GM18861 (cell line): Measurements from ENCODE around the gene AGBL1.

ENCODE experiments used
- ATAC-seq: cut with Tn5 transposase; IDR thresholded peaks from one replicate; pipeline ENCODE4 v1.9.1; 2021; ENCODE audit not compliant: unreplicated experiment

Gene AGBL1

DNA sequence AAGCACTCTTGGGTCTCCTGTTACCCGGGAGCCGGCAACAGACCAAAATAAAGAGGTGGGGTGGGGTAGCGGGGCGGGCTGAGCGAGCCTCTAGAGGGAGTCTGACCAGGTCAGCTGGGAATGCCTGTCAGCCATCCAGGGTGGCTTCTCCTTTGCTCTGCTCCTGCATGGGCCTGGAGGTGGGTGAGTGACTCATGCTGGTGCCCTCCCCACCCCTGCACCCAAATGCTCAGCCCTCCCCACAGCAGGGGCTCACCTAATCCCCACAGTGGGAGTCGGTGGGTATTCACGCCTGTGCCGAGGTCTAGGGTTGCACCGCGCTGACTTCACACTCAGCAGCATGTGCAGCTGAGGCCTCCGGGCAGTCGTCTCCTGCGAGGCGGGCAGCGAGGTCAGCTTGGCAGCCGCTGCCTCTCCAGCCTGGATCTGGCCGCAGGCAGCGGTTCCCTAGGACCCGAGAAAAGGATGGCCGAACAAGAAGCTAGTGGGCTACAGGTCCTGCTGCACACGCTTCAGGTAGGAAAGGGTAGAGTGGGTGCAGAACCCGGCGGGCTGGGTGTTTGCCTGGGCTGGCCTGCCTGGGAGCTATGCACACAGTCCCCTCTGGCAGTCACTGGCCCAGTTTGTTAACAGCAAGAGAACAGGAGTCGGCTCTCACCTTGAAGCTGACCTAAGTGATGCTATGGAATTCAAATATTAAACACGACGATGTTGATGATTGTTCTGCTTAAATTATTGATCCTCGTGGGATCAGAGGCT is at the start of gene AGBL1:
Gene AGBL1, plus strand, starts transcription at position 364 of the 759 bp plus-strand sequence.
- no peak for ATAC-seq

GRCh38 chr15:86034904-86035303 is 44.8 kb upstream of the AGBL1 start:
- ATAC-seq, result no peak

DNA sequence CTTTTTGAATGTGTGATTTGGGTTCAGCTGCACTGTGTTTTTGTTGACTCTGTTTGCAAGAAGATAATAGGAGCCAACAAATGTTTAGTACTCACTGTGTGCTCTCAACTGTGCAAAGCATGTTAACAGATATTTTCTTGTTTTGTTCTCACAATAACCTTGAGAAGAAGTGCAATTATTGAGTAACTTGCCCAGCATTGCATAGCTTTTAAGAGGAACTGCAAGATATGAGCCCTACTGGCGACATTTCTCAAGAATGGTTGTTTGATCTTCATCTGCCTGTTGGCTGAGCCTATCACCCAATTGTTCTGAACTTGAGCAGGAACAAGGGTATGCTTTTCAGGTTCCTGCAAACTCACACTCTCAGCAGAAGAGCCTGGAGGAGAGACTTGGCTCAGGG is 43.4 kb upstream of the AGBL1 start:
- no peak for ATAC-seq

GRCh38 chr15:86038491-86038890 is 41.2 kb upstream of the AGBL1 start:
- ATAC-seq, result no peak

DNA sequence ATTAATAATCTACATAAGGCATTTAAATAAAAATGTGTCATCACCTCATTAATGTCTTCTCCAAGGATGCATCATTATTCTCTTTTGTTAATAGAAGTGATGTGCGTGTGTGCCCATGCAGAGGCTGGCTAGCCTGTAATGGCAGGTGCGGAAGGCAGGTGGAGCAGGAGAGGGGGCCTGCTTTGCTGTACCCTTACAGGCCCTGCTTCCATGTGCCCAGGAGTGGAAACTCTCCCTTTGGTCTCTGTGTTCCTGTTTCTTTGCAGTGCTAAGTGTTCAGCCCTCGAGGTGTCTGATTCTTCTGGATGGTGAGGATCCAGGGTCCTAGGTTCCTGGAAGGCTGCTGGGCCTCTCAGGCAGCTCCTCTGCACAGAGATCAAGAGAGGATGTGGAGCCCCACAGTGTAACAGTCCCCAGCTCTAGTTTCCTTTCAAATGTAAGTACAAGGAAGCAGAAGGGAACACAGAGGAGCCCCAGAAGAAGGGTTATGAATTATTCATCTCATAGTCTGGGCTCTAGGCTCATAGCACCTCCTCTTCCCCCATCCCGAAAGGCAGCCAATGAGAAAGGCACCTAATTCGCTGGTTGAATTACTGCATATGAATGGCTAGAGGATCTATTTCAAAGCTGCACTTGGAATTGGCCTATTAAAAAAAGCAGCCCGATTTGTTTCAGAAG is 39.2 kb upstream of the AGBL1 start:
- no peak for ATAC-seq

GRCh38 chr15:86041399-86041798 is 38.3 kb upstream of the AGBL1 start:
- ATAC-seq, result no peak

- no peak for ATAC-seq
Observed at GRCh38 chr15:86042226-86042625, 37.4 kb upstream of the AGBL1 start.

DNA sequence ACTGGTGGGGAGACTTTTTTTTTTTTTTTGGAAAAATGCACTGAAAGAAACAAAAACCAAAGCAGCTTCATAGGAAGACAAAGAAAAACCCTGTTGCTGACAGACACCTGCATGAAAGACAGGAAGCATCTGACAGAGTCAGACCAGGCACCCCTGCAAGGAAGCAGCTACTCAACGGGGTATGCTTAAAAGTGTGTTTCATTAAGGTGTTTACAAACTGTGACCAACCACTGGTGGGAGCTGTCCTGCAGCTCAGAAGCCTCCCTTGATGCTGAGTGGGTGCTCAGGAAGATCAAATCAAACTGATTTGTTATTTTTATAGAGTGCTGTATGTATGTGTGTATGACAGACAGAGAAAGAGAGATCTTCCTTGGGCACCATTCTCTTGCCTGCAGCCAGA is 34.7 kb upstream of the AGBL1 start:
- no peak for ATAC-seq

DNA sequence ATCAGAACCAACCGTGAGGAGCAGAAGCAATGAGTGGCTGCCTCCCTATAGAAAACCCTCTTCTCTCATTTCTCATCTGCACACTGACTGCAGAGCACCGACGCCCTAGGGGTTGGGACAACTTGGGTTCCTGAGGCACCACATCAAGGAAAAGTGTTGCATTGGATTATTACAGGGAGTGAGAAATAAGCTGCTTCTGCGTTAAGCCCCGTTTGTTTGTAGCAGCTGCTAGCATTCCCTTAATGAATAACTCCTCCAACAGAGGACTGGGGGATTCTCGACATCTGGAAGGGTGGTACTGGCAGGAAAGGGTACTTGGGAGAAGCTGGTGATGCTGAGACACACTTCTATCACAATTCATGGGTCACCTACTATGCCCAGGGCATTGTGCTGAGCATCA is 25.3 kb upstream of the AGBL1 start:
- no peak for ATAC-seq

DNA sequence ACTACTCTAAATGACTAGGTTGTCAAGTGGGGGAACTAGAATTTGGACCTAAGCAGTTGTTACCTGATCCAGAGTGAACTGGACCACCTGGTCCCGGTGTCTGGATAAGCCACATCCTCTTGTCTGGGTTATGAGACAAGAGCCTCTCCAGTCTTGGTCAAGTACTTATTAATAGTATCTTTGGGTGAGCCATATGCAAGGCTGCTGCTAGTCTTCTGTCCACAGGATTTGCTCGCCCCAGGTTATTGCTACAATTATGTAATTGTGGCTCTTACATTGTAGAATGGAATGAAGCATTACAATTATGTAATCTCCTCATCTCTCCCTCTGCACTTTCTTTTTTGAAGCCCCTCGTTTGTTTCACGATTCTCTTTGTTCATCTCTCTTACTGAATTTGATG is 24.0 kb upstream of the AGBL1 start:
- no peak for ATAC-seq

DNA sequence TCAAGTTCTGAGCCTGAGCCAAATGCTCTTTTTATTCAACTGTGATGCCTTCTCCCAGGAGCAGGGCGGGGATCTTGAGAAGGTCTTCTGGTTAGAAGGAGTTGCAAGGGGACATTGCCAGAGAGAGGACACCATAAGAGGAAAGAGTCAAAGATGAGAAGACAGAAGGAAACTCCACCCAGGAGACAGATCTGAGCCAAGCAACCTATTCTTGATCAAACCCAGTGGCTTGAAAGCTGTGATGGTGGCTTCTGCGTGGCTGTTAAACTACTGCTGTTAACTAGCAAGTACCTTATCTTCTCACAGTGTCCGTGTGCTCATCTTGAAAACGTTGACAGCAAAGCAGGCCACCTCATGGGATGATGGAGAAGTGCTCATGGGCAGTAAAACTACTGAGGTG is 19.8 kb upstream of the AGBL1 start:
- ATAC-seq, result no peak

DNA sequence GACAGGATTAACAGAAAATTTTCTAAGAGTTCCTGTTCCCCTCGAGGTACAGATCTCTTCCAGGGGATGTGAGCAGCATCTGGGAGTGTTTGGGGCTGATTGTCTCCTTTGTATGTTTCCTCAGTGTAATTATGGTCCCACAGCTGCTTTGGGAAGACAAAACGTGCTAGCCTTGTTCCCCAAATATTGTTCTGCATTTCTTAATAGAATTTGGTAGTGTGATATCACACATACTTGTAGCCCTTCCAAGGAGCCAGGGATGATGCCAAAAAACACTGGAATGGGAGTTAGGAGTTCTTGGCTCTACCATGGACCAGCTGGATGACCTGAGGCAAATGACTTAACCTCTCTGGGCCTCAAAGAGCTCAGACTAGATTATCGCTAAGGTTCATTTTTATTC is 19.0 kb upstream of the AGBL1 start:
- no peak for ATAC-seq

GRCh38 chr15:86061581-86061980 is 18.1 kb upstream of the AGBL1 start:
- no peak for ATAC-seq

- no peak for ATAC-seq
Observed at GRCh38 chr15:86062646-86063243, 16.9 kb upstream of the AGBL1 start.

DNA sequence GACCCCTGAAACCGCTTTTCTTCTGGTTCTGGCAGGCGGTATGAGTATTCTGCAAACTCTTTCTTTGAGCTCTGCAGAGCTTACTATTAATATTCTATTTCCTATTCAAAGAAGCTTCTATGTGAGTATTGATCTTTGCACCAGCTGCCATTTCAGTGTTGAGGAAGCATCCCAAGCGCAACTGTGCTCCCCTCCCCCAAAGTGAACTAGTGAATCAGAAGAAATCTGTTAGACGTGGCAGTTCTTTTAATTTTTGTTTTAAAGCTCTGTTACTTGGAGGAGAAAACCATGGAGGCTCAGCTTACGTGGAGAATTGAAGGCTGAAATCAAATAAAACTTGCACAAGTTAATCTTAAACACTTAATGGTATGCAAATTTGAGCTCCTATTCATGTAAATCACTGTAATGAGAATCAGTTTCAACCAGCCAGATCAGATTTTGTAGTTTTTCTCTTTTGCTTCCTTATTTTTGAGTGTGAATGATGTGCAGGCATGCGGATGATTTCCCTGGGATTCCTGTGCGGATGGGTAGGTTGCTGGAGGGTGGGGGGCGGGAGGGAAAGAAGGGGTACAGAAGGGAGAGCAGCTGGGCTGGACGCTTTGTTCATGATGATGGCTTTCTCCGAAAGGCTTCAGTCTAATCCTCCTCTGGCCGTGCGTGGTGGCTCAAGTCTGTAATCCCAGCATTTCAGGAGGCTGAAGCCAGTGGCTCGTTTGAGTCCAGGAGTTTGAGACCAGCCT is 16.1 kb upstream of the AGBL1 start:
- no peak for ATAC-seq

GRCh38 chr15:86064326-86064725 is 15.3 kb upstream of the AGBL1 start:
- no peak for ATAC-seq

GRCh38 chr15:86066174-86066834 is 13.4 kb upstream of the AGBL1 start:
- no peak for ATAC-seq

DNA sequence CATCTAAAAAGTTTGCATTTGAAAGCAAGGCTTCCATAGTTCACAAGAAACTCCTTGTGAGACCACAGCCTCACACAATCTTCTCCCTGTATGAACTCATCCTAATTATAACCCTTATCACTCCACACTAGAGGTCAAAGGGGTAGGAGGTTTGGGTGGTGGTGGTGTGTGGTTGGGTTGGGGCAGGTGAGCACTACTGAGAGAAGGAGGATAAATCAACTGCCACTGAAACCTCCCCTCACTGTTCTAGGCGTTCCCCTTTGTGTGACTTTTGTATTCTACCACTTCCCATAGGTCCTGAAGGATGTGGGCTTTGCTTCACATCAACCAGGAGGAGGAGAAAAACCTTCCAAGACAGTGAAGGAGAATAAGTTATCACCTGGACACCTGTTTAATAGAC is 6.4 kb upstream of the AGBL1 start:
- ATAC-seq, result no peak

DNA sequence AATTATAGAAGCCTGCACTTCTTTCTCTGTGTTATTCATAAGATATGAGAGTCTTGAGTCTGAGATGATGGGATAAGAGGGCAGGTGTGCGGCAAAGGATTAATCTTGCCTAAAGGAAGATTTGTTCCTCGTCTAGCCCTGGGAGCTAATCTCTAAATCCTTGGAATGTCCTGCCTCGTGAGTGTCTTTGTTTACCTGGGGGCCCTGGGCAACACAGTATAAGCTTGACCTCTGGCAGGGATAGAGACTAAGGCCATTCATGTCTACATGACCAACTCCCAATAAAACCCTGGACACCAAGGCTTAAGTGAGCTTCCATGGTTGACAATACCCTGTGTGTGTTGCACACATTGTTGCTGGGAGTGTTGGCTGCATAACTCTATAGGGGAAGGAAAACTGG is 3.2 kb upstream of the AGBL1 start:
- ATAC-seq, result no peak

GRCh38 chr15:86077070-86077469 is 2.6 kb upstream of the AGBL1 start:
- ATAC-seq, result no peak

- ATAC-seq, result no peak
Observed at GRCh38 chr15:86080302-86080701, 631 bp downstream of the AGBL1 start.
